IPS-18a (cell line): ENCODE measurements around the gene PPP6R3.

Source experiments
- H3K27ac ChIP-seq: one replicate; pipeline ENCODE4 v1.5.1; 2013; ENCODE audit warnings: low read length
- H3K27me3 ChIP-seq: one replicate; pipeline ENCODE4 v1.6.1; 2013; ENCODE audit warnings: mild to moderate bottlenecking, low read length; ENCODE audit not compliant: control insufficient read depth, insufficient read depth
- H3K36me3 ChIP-seq: one replicate; pipeline ENCODE4 v1.6.1; 2013; ENCODE audit warnings: low read depth, low read length; ENCODE audit not compliant: control insufficient read depth
- H3K4me1 ChIP-seq: one replicate; pipeline ENCODE4 v1.6.1; 2013; ENCODE audit warnings: low read depth, low read length; ENCODE audit not compliant: control insufficient read depth
- H3K4me3 ChIP-seq: one replicate; pipeline ENCODE4 v1.5.1; 2013; ENCODE audit warnings: low read length
- H3K9ac ChIP-seq: one replicate; pipeline ENCODE4 v1.6.1; 2013; ENCODE audit warnings: mild to moderate bottlenecking, low read length, moderate library complexity
- H3K9me3 ChIP-seq: one replicate; pipeline ENCODE4 v1.6.1; 2013; ENCODE audit warnings: low read depth, low read length; ENCODE audit not compliant: control insufficient read depth

Gene PPP6R3

DNA sequence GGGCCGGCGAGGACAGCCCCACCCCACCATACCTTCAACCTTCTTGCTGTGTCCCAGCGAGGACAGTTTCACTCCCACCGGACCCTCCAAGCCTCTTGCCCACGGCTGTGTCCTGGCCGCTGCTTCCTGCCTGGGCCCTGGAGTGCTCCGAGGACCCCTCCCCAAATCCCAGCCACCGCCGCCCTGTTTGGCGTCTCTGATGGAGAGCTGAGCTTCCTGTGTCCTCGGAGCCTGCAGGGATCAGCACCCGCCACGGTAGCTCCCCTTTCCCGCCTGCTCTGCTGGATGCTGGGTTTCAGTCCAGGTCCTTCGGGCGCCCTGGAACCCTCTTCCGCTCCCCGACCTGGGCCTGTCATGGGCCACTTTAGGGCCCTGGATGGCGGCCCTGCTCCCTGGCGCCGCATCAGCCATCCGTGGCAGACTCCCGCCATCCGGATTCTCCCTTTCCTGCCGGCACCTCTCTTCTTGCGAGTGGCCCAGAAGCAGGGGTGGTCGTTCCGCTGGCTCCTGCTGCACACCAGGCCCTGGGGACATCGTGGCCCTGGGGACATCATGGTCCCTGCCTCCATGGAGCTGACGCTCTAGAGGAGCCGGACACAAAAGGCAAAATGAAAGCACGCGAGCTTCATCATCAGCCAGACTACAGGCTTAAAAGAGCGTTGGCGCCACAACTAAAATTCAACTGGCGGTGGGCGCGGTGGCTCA, 189.5 kb downstream of the PPP6R3 start:
- H3K4me1 ChIP-seq: no peaks in the 10 kb centered on the region
- no peak overlapping the region for H3K9ac ChIP-seq
- no peak overlapping the region for H3K27ac ChIP-seq
- no peaks in the 10 kb centered on the region for H3K27me3 ChIP-seq
- no peak overlapping the region for H3K4me3 ChIP-seq
- H3K9me3 ChIP-seq: no peaks in the 10 kb centered on the region
- H3K36me3 ChIP-seq: no peaks in the 10 kb centered on the region

DNA sequence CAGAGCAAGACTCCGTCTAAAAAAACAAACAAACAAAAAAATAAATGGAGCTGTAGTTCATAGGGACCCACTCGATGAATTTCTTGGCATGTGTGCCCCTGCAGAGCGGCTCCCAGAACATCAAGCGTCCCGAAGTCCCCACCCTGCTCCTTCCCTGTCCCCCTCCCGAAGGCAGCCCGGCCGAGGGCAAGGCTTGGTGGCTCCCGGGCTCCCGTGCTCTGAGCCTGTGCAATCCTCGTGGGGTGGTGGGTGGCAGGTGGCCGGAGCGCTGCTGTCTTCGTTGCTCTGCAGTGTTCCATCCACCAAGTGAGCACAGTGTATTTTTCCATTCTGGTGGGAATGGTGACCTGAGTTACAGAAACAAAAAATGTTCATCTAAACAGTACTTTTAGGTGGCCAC, 190.2 kb downstream of the PPP6R3 start:
- Histone ChIP-seq H3K27me3 (no peaks in the 10 kb centered on the region), H3K27ac (no peak overlapping the region), H3K36me3 (no peaks in the 10 kb centered on the region), H3K9ac (no peak overlapping the region), H3K4me3 (no peak overlapping the region), H3K9me3 (no peaks in the 10 kb centered on the region), H3K4me1 (no peaks in the 10 kb centered on the region)

DNA sequence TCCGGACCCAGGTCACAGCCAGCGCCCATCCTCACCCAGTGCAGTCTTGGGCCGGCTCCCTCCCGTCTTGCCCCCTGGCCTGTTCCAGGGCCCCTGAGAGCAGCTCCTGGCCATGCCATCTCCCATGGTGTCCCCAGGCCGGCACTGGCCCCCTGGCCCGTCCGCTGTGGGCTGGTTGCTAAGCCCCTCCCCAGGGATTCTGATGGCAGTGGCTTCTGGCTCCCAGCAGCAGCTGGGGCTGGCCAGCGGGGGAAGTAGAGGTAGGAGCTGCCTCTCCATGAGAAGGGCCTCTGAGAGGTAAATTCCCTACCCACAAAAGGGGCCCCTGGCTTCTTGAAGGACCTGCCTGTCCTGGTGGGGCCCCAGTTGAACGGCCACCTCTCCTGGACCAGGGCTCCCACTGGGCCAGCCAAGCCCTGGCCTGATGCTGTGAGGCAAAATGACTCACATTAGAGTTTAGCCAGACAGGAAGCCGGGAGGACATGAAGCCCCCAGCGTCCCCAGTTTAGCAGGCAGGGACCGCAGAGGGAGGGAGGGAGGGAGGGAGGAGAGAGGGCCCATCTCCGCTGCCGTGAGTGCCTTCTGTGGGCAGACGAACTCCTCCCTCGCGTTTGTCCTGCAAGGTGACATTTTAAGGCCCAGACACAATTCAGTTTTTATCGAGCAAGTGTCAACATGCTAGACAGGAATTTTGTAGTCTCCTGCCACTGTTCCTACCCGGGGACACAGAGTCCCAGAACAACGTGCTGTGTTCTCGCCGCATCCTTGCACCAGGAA, 190.8 kb downstream of the PPP6R3 start:
- Histone ChIP-seq H3K4me3 (no peak overlapping the region), H3K9me3 (no peaks in the 10 kb centered on the region), H3K4me1 (no peaks in the 10 kb centered on the region), H3K27ac (no peak overlapping the region), H3K36me3 (no peaks in the 10 kb centered on the region), H3K27me3 (no peaks in the 10 kb centered on the region), H3K9ac (no peak overlapping the region)

DNA sequence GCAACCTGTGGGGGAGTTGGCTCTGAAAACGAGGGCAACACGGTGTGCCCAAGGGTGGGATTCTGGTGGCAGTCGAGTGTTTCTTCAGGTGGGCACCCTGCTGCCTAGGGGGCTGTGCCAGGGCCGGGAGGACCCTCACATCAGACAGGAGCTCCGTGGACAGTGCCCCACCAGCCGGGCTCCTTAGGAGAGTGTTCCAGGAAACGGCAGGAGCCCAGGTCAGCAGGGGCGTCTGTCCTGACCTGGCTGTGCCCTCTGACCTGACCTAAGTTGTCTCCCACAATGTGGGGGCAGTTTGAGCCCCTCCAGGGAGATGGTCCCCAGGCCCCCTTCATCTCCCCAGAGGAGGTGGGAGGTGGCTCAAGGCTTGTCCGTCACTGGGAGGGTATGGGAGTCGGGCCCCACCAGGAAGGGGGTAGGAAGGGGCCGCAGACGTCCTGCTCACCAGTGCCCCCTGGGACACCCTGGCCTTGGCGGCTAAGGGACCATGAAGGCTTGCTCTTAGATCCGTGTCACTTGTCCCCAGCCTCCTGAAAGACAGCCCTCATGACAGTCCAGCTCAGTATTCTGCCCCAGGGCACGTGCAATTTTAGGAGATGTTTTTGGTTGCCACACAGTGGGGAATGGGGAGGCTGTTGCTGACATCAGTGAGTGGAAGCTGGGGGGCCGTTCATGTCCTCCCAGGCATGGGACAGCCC, 191.6 kb downstream of the PPP6R3 start:
- H3K4me1 ChIP-seq: no peaks in the 10 kb centered on the region
- H3K9ac ChIP-seq: no peak overlapping the region
- no peak overlapping the region for H3K4me3 ChIP-seq
- H3K36me3 ChIP-seq: no peaks in the 10 kb centered on the region
- H3K27me3 ChIP-seq: no peaks in the 10 kb centered on the region
- H3K9me3 ChIP-seq: no peaks in the 10 kb centered on the region
- H3K27ac ChIP-seq: no peak overlapping the region

DNA sequence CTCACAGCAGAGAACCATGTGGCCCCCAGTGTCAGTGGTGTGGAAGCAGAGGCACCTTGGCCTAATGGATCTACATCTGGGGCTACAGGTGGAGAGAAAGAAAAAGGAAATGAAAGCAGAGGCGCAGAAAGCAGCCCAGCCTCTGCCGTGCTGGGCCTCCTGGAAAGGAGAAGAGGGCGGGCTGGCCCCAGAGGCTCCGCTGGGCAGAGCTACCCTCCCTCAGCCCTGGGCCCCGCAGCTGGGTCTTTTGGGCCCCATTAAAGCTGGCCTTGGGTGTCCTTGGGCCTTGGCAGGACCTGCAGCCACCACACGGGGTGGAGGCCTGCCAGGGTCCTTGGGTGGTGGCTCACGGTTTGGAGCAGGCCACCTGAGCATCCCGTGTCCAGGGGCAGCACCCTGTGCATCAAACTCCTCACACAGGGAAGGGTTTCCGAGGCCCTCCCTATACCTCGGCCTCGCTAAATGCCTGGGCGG, 192.2 kb downstream of the PPP6R3 start:
- Histone ChIP-seq H3K27ac (no peak overlapping the region), H3K4me1 (no peaks in the 10 kb centered on the region), H3K4me3 (no peak overlapping the region), H3K36me3 (no peaks in the 10 kb centered on the region), H3K9ac (no peak overlapping the region), H3K27me3 (no peaks in the 10 kb centered on the region), H3K9me3 (no peaks in the 10 kb centered on the region)

DNA sequence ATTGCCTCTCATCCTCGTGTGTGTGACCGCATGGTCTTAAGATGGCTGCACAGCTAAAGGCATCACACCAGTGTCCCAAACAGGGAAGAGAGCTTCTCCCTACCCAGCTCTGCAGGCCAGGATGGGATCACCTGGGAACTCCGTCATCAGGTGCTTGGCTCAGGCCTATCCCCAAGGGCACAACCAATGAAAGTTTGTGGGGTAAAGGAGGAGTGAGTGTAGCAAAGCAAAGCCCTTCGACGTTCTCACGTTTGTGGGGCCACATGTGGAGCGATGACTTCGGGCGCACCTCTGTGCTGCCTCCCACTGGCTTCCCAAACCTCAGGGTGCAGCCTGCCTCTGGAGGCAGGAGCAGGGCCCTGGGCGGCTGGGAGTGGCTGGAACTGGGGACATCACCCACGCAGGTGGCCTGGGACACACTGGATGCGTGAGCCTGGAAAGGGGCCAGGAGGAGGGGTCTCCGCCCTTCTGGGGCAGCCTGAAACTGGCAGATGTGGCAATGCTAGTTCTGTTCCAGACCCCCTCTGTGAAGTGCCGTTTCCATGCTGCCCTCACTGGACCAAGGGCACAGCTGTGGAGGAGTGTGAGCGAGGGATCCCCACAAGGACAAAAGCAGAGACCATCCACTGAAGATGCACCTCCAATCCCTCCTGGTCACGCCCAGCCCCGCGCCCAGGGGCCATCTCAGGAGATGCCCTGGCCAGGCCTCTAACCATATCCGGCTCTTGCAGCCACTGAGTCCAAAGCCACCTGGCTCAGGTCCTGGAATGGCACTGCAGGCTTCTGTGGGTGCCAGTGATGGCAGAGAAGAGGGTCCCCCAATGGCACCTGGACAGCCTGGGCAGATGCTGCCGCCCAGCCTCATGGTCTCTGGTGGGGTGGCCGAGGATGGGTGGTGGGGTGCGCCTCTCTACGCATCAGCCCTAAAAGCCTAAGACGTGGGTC, 193.2 kb downstream of the PPP6R3 start:
- Histone ChIP-seq H3K4me3 (no peak overlapping the region), H3K27ac (no peak overlapping the region), H3K9me3 (no peaks in the 10 kb centered on the region), H3K27me3 (no peaks in the 10 kb centered on the region), H3K9ac (no peak overlapping the region), H3K36me3 (no peaks in the 10 kb centered on the region), H3K4me1 (no peaks in the 10 kb centered on the region)

DNA sequence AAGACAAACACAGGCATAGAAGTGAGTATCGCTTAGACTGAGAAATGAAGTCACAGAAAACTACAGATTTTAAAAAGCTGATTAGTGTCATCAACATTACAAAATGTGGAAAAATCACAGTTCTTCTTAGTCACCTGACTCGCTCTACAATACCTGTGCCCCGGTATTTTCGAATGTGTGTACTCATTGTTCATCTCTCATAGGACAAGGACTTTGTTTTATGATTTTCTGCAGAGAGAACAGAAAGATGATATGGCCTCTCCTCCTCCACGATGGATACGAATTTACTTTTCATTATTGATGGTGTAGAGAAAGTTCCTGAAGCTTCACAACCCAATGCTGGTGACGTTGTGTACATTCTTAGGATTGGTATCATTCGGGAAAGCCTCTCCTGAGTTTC, 194.4 kb downstream of the PPP6R3 start:
- no peaks in the 10 kb centered on the region for H3K9me3 ChIP-seq
- no peak overlapping the region for H3K9ac ChIP-seq

DNA sequence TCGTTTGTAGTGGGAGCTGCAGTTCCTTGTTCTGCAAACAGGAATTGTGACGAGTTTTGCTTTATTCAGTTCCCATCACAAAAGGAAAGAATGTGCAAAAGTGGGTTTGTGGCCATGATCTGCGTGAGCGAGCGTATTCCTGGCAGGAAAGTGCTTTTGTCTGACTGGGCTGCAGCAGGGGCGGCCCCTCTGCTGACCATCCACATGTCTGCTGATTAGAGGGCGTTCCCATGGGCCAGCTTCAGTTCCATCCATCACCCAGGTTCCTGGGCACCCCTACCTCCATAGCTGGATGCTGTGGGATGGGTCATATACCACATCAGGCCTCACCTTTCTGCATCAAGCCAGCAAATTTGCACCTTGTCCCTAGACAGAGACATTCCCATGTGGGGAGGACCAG, 194.9 kb downstream of the PPP6R3 start:
- H3K27me3 ChIP-seq: no peaks in the 10 kb centered on the region
- H3K27ac ChIP-seq: no peak overlapping the region
- no peaks in the 10 kb centered on the region for H3K36me3 ChIP-seq
- H3K4me1 ChIP-seq: no peaks in the 10 kb centered on the region
- H3K9ac ChIP-seq: no peak overlapping the region
- no peak overlapping the region for H3K4me3 ChIP-seq
- H3K9me3 ChIP-seq: no peaks in the 10 kb centered on the region

More for the DNA sequence above, 194.4 kb downstream of the PPP6R3 start:
- no peaks in the 10 kb centered on the region for H3K36me3 ChIP-seq
- no peaks in the 10 kb centered on the region for H3K4me1 ChIP-seq
- H3K27me3 ChIP-seq: no peaks in the 10 kb centered on the region
- H3K27ac ChIP-seq: no peak overlapping the region
- H3K4me3 ChIP-seq: no peak overlapping the region

DNA sequence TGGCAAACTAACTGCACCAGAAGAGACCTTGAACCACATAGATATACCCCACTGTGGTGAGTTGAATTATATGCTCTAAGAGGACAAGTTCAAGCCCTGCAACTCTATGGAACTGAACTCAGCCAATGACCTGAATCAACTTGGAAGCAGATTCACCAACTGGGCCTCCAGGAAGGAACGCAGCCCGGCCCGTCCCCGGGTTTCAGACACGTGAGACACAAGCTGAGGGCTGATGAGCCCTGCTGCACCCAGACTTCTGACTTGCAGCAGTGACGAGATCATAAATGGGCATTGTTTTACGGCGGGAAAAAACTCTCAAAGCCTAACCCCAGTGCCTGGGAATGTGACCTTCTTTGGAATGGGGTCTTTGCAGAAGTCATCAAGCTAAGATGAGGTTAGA, 195.3 kb downstream of the PPP6R3 start:
- Histone ChIP-seq H3K4me3 (no peak overlapping the region), H3K9ac (no peak overlapping the region), H3K27me3 (no peaks in the 10 kb centered on the region), H3K27ac (no peak overlapping the region), H3K9me3 (no peaks in the 10 kb centered on the region), H3K36me3 (no peaks in the 10 kb centered on the region), H3K4me1 (no peaks in the 10 kb centered on the region)

DNA sequence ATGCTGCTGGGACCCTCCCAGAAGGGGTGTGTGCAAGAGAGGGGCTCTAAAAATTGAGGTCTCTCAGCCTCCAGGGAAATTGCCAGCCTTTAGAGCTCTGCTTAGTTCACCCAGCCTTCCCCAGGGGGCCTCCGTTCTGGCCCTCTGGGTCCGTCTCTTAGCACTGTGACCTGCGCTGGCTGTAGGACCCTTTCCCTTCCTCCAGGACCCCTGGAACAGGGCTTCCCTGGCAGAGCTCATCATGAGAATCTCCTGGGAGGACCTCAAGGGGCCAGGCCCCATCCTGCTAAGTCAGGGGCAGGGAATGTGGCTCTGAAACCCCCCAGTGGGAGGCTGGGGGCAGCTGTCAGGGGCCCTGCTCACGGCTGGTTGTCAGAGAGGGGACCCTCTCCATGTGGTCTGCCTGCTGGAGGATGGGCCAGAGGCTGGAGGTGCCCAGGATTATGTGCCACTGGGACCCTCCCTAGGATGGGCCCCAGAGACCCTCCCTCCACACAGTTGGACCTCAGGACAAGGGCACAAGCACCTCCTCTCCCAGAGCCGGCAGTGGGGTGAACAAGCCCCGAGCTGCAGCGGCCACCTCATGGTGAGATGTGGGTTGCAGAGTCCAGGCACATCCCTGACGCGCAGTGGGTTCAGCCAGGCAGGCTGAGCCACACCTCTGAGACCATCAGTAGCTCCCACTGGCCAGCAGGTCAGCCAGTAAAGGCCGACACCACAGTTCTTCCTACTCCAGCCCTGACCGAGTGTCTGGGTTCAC, 196.6 kb downstream of the PPP6R3 start:
- Histone ChIP-seq H3K9me3 (no peaks in the 10 kb centered on the region), H3K27ac (no peak overlapping the region), H3K9ac (no peak overlapping the region)

More for the DNA sequence above, 196.6 kb downstream of the PPP6R3 start:
- Histone ChIP-seq H3K4me3 (no peak overlapping the region), H3K36me3 (no peaks in the 10 kb centered on the region), H3K27me3 (no peaks in the 10 kb centered on the region), H3K4me1 (no peaks in the 10 kb centered on the region)
